GM23248 (cell line): ENCODE measurements around the gene PRSS22.

Experiments used
- EZH2 ChIP-seq: fragments of 200-600 bp; sonication (generic); IDR thresholded peaks from 2 replicates; pipeline ENCODE4 v1.6.1; 2018; ENCODE audit warnings: antibody characterized with exemption, mild to moderate bottlenecking; ENCODE audit not compliant: insufficient read depth, poor library complexity, severe bottlenecking
- EZH2phosphoT487 ChIP-seq: fragments of 200-600 bp; sonication (generic); IDR thresholded peaks from 2 replicates; pipeline ENCODE4 v1.6.1; 2018; ENCODE audit warnings: antibody characterized with exemption, moderate library complexity, mild to moderate bottlenecking, low read depth; ENCODE audit not compliant: insufficient read depth

DNA sequence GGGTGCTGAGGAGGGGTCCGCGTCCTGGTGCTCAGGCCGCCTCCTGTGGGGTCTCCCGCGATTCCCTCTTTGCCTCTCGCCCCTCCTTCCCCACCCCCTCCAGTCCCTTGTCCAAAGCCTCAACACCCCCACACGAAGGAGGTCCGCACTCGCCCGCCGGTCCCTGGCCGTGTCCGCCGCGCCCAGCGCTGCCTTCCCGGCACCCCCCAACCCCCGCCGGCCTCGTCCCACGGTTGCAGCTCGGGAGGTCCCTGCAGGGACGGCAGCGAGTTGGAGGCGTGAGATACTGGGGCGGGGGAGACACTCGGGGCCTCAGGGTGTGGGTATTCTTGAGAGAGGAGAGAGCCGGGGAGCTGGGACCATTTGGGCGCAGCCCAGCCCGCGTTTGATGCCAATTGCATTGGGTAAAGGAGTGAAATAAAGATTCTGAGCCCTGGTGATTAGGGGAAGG is 25.5 kb upstream of the PRSS22 start:
- TF ChIP-seq EZH2 (no peak), EZH2phosphoT487 (no peak)
